HG02763 (cell line): ENCODE results near the gene DNAJC16.

Source experiments
- ATAC-seq: cut with Tn5 transposase; IDR thresholded peaks from one replicate; pipeline ENCODE4 v1.9.1; 2021; ENCODE audit warnings: mild to moderate bottlenecking, moderate library complexity; ENCODE audit not compliant: unreplicated experiment

DNAJC16 gene

GRCh38 chr1:15618655-15619525 is 92.2 kb downstream of the DNAJC16 start:
- no peak for ATAC-seq

- ATAC-seq = no peak
These were observed 93.5 kb downstream of the DNAJC16 start for GRCh38 chr1:15620155-15620545.

GRCh38 chr1:15620902-15621682 is 94.4 kb downstream of the DNAJC16 start:
- ATAC-seq = no peak

DNA sequence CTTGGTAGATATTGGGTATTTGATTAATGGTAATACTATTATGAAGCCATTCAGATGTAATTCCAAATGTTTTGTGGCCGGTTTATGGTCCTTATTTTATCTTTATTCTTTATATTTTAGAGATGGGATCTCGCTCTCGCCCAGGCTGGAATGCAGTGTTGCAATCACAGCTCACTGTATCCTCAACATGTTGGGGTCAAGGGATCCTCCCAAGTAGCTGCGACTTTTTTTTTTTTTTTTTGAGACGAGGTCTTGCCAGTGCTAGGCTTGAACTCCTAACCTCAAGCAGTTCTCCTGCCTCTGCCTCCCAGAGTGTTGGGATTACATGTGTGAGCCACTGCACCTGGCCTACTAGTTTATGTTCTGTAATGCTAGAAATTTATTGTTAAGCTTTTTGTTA is 95.3 kb downstream of the DNAJC16 start:
- no peak for ATAC-seq

GRCh38 chr1:15622712-15623373 is 96.2 kb downstream of the DNAJC16 start:
- no peak for ATAC-seq

DNA sequence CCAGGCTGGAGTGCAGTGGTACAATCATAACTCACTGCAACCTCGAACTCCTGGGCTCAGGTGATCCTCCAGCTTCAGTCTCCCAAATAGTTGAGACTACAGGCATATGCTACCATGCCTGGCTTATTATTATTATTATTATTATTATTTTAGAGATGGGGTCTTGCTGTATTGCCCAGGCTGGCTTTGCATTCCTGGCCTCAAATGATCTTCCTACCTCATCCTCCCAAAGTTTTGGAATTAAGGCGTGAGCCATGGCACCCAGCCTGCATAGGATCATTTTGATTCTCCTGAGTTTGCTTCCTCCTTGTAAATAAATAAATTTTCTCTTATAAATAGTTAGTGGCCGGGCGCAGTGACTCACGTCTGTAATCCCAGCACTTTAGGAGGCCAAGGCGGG is 96.8 kb downstream of the DNAJC16 start:
- no peak for ATAC-seq

- no peak for ATAC-seq
These were observed 97.6 kb downstream of the DNAJC16 start for GRCh38 chr1:15624133-15624714.

DNA sequence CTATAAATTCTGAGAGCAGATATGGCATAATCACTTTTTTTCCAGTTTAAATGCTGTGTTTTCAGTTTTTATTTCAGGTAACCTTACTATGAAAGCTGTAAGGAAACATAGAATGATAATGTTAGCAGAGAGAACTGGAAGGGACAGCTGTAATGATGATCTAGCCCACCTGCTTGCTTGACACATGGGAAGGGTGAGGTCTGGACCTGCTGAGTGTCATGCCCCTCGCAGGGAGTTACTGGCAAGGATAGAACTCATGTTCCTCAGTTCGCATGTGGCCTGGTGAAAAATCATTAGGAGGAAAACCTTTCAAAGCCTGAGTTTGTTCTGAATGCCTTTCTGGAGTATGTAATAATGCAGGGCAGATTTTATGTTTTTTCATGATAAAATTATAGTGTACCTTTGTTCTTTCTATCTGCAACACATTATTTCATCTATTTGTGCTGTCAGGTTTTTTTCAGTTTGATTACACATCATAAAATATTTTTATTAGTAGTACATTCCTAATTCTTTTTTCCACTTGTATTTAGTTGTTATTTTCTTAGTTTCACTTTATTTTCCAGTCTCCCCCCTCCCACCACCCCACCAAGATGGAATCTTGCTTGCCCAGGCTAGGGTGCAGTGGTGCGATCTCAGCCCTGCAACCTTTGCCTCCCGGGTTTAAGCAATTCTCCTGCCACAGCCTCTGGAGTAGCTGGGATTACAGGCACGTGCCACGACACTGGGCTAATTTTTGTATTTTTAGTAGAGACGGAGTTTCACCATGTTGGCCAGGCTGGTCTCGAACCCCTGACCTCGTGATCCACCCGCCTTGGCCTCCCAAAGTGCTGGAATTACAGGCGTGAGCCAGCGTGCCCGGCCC is 98.6 kb downstream of the DNAJC16 start:
- no peak for ATAC-seq
